Motor neuron (in vitro differentiated cells): ENCODE results near the gene SHISA4. TPM values are rescaled to one million over a fixed set of nuclear protein-coding genes. Genes with fewer than 3 reads are reported as not detected.
"Not testable (repeated sequence)": the region's sequence is repeated elsewhere in the genome, so short reads cannot be mapped to it uniquely, and the experiment has no call there.

ENCODE experiments used
- ATAC-seq, 8 experiments: fragments of 200-7000 bp; cut with Tn5 transposase; replicated peaks in 6 of 8; 2 replicates each; pipeline ENCODE4 v1.8.0; 2021; ENCODE audit warnings: mild to moderate bottlenecking in 8 of 8, moderate library complexity in 8 of 8
- H3K27ac ChIP-seq, 2 donors: fragments of 250-450 bp; sonication (Bioruptor Pico); 2 replicates each; pipeline ENCODE4 v1.9.0; 2021; ENCODE audit warnings: antibody characterized with exemption in 2 of 2, mild to moderate bottlenecking in 2 of 2, moderate library complexity in 1 of 2
- H3K4me1 ChIP-seq, 2 donors: fragments of 250-450 bp; sonication (Bioruptor Pico); replicated peaks in 1 of 2; 2 replicates each; pipeline ENCODE4 v1.6.1; 2021; ENCODE audit warnings: antibody characterized with exemption in 2 of 2, mild to moderate bottlenecking in 2 of 2, moderate library complexity in 1 of 2
- H3K4me3 ChIP-seq, 5 donors: fragments of 250-450 bp; sonication (Bioruptor Pico); 2 replicates each; pipeline ENCODE4 v1.9.0; 2021; ENCODE audit warnings: antibody characterized with exemption in 5 of 5, mild to moderate bottlenecking in 5 of 5, moderate library complexity in 4 of 5
- WGBS, 10 experiments: fragments of 450-650 bp; shearing (Covaris generic); methylation state at CpG; one replicate each; pipeline ENCODE4 v1.0.0; 2022; 5-methylcytosine and 5-hydroxymethylcytosine counted together
- in situ Hi-C, 9 experiments: fragments of 400-800 bp; cut with MboI; loops; one replicate each; pipeline ENCODE4 v1.15.0; 2021; ENCODE audit warnings: low sequenced_read_pairs in 9 of 9, low pct_unique_long_range_greater_than_20kb in 2 of 9; ENCODE audit not compliant: unreplicated experiment in 9 of 9
- total RNA-seq, 8 experiments: library from RNA; unstranded; fragments of 300-600 nt; gene quantifications; 2 replicates each; pipeline versions ENCODE4 v1.2.3 to v1.2.4, GENCODE V29; 2022

Gene SHISA4
- total RNA-seq, 8 experiments from 2014 or later, result 3.4 to 26.9 (median 7.6) TPM

- peak overlapping the region in 1 of 2 donors; percentile 2 for H3K27ac ChIP-seq
- no peak overlapping the region for H3K4me3 ChIP-seq
- H3K4me1 ChIP-seq, result peaks cover 0 to 3% of the 10 kb centered on the region in 2 donors
- 52 to 92% (median 65%) methylated on average over 2 to 5 of the region's 5 CpGs; no CpG with 5 or more reads in 3 of the 10 experiments for WGBS, 10 experiments
- peak in 2 of 8 experiments; percentile 45 to 60 for ATAC-seq
- in situ Hi-C loops, result no loop called here
Observed at GRCh38 chr1:201925981-201926645, 37.4 kb downstream of the SHISA4 start.

DNA sequence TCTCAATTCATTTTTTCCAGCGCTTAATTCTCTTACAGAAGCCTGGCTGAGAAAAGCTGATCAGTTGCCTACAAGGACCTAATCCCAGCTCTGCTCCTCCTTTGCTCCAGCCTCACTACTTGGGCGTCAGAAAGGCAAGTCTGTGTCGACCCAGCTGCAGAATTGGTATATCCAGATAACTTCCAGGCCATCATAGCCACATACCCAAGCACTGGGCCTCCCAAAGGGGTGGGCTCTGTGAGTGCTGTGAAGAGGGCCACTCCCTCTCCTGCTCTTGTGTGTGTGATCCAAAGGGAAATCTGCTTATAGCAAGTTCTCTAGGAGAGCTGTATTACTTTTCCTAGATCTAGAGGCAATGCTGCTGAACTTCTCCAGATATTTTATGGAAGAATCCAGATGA is 39.6 kb downstream of the SHISA4 start:
- Histone ChIP-seq H3K4me3 (no peak overlapping the region), H3K4me1 (peaks cover 0 to 3% of the 10 kb centered on the region in 2 donors), H3K27ac (no peak overlapping the region)
- in situ Hi-C loops, result no loop called here
- ATAC-seq, result peak in 2 of 8 experiments; percentile 22 to 25
- 46 to 100% (median 91%) methylated on average over 1 to 3 of the region's 3 CpGs; no CpG with 5 or more reads in 2 of the 10 experiments for WGBS, 10 experiments

- H3K27ac ChIP-seq, result no peak overlapping the region
- ATAC-seq, result no peak
- in situ Hi-C loops, result no loop called here
- 8 to 80% (median 61%) methylated on average over 2 to 4 of the region's 4 CpGs; no CpG with 5 or more reads in 2 of the 10 experiments for WGBS, 10 experiments
- peaks cover 0 to 3% of the 10 kb centered on the region in 2 donors for H3K4me1 ChIP-seq
- H3K4me3 ChIP-seq, result no peak overlapping the region
Observed at GRCh38 chr1:201930137-201930536, 41.4 kb downstream of the SHISA4 start.

GRCh38 chr1:201930803-201931202 is 42.1 kb downstream of the SHISA4 start:
- WGBS, 10 experiments, result 56 to 80% (median 70%) methylated on average over 1 to 5 of the region's 5 CpGs
- no peaks in the 10 kb centered on the region for H3K4me1 ChIP-seq
- ATAC-seq, result no peak
- no peak overlapping the region for H3K4me3 ChIP-seq
- in situ Hi-C loops, result no loop called here
- H3K27ac ChIP-seq, result no peak overlapping the region

GRCh38 chr1:201933840-201934430 is 45.2 kb downstream of the SHISA4 start:
- H3K4me1 ChIP-seq, result peaks cover 9 to 10% of the 10 kb centered on the region in 2 donors
- no peak overlapping the region for H3K4me3 ChIP-seq
- in situ Hi-C loops, result no loop called here
- no peak for ATAC-seq
- 13 to 86% (median 65%) methylated on average over 1 to 5 of the region's 5 CpGs for WGBS, 10 experiments
- no peak overlapping the region for H3K27ac ChIP-seq

DNA sequence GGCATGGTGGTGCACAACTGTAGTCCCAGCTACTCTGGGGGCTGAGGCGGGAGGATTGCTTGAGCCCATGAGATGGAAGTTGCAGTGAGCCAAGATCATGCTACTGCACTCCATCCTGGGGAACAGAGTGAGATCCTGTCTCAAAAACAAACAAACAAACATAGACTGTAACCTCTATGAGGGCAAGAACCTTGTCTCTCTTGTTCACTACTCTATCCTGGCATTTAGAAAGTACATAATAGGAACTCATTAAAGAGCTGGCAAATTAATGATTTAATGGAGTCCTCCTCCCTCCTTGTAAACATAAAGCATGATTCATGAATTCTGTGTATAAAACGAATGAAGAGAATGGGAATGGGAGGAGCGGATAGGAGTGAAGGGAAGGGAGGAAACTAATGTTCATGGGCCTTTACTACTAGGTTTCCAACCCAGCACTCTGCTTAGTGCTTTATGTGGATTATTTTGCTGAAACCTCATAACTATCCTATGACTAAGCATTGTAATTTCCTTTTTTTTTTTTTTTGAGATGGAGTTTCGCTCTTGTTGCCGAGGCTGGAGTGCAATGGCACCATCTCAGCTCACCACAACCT is 49.0 kb downstream of the SHISA4 start:
- in situ Hi-C loops, result no loop called here
- no peak overlapping the region for H3K4me3 ChIP-seq
- peak in 3 of 8 experiments; percentile 24 to 94 (median 88) for ATAC-seq
- WGBS, 10 experiments, result 50 to 100% (median 82%) methylated on average over 2 to 5 of the region's 5 CpGs; no CpG with 5 or more reads in 1 of the 10 experiments
- peaks cover 29 to 30% of the 10 kb centered on the region in 2 donors for H3K4me1 ChIP-seq
- H3K27ac ChIP-seq, result no peak overlapping the region

- Histone ChIP-seq H3K4me3 (no peak overlapping the region), H3K27ac (peak overlapping the region; percentile 17 to 49), H3K4me1 (peaks cover 29 to 30% of the 10 kb centered on the region in 2 donors)
- ATAC-seq, result no peak
- in situ Hi-C loops, result no loop called here
- WGBS, 10 experiments, result 47 to 100% (median 56%) methylated on average over 1 to 3 of the region's 4 CpGs; no CpG with 5 or more reads in 5 of the 10 experiments
Observed at GRCh38 chr1:201938440-201939035, 49.8 kb downstream of the SHISA4 start.

- Histone ChIP-seq H3K27ac (peak overlapping the region; percentile 22 to 23), H3K4me1 (peaks cover 29 to 30% of the 10 kb centered on the region in 2 donors), H3K4me3 (no peak overlapping the region)
- in situ Hi-C loops, result no loop called here
- 23 to 66% (median 38%) methylated on average over 2 to 4 of the region's 4 CpGs; no CpG with 5 or more reads in 1 of the 10 experiments for WGBS, 10 experiments
- peak in 5 of 8 experiments; percentile 46 to 51 (median 49) for ATAC-seq
Observed at GRCh38 chr1:201939148-201939547, 50.5 kb downstream of the SHISA4 start.

GRCh38 chr1:201939574-201939973 is 50.9 kb downstream of the SHISA4 start:
- WGBS, 10 experiments, result 43 to 97% (median 94%) methylated on average over 1 to 4 of the region's 5 CpGs; no CpG with 5 or more reads in 5 of the 10 experiments
- ATAC-seq, result peak in 5 of 8 experiments; percentile 40 to 54 (median 43)
- H3K4me3 ChIP-seq, result no peak overlapping the region
- peak overlapping the region; percentile 22 to 23 for H3K27ac ChIP-seq
- H3K4me1 ChIP-seq, result peaks cover 29 to 30% of the 10 kb centered on the region in 2 donors
- in situ Hi-C loops, result no loop called here

GRCh38 chr1:201940316-201940715 is 51.6 kb downstream of the SHISA4 start:
- Histone ChIP-seq H3K4me1 (peaks cover 29 to 30% of the 10 kb centered on the region in 2 donors), H3K27ac (peak overlapping the region; percentile 22 to 23)
- ATAC-seq, H3K4me3 ChIP-seq, in situ Hi-C loops: not testable (repeated sequence)
- 80 to 100% (median 96%) methylated on average over 1 to 10 of the region's 10 CpGs; no CpG with 5 or more reads in 3 of the 10 experiments for WGBS, 10 experiments

GRCh38 chr1:201941420-201942128 is 52.9 kb downstream of the SHISA4 start:
- in situ Hi-C loops, result no loop called here
- Histone ChIP-seq H3K4me1 (peaks cover 29 to 36% of the 10 kb centered on the region in 2 donors), H3K4me3 (no peak overlapping the region)

GRCh38 chr1:201942129-201942495 is 53.4 kb downstream of the SHISA4 start:
- ATAC-seq, result no peak
- peaks cover 29 to 41% of the 10 kb centered on the region in 2 donors for H3K4me1 ChIP-seq
- in situ Hi-C loops, result no loop called here
- H3K4me3 ChIP-seq, result no peak overlapping the region
- peak overlapping the region in 1 of 2 donors; percentile 31 for H3K27ac ChIP-seq
- 82 to 100% (median 94%) methylated on average over 1 of the region's 1 CpG; no CpG with 5 or more reads in 6 of the 10 experiments for WGBS, 10 experiments

More at GRCh38 chr1:201941420-201942128, 52.9 kb downstream of the SHISA4 start:
- WGBS, 10 experiments, result 25 to 83% (median 40%) methylated on average over 1 to 14 of the region's 18 CpGs; no CpG with 5 or more reads in 3 of the 10 experiments
- peak in 6 of 8 experiments; percentile 29 to 58 (median 46) for ATAC-seq
- H3K27ac ChIP-seq, result peak overlapping the region; percentile 31 to 41
